GM12865 (cell line): Measurements from ENCODE around the gene DAAM2.

Experiments
- DNase-seq: peaks from one replicate; pipeline ENCODE4 v3.0.0; 2010; ENCODE audit warnings: low read depth
- H3K4me3 ChIP-seq: 2 replicates; pipeline ENCODE4 v1.5.1; 2011; ENCODE audit warnings: mild to moderate bottlenecking, low read depth, low read length, control low read depth
- TF ChIP-seq, protein P1 (sequence below): IDR thresholded peaks from 2 replicates; pipeline ENCODE4 v1.5.1; 2011; ENCODE audit warnings: low read length, control low read depth, low read depth, inconsistent platforms; ENCODE audit not compliant: insufficient read depth; ENCODE audit errors: missing control alignments

The DAAM2 gene

GRCh38 chr6:39841923-39842322 is 49.7 kb downstream of the DAAM2 start:
- DNase-seq: no peak
- H3K4me3 ChIP-seq: no peak overlapping the region

DNA sequence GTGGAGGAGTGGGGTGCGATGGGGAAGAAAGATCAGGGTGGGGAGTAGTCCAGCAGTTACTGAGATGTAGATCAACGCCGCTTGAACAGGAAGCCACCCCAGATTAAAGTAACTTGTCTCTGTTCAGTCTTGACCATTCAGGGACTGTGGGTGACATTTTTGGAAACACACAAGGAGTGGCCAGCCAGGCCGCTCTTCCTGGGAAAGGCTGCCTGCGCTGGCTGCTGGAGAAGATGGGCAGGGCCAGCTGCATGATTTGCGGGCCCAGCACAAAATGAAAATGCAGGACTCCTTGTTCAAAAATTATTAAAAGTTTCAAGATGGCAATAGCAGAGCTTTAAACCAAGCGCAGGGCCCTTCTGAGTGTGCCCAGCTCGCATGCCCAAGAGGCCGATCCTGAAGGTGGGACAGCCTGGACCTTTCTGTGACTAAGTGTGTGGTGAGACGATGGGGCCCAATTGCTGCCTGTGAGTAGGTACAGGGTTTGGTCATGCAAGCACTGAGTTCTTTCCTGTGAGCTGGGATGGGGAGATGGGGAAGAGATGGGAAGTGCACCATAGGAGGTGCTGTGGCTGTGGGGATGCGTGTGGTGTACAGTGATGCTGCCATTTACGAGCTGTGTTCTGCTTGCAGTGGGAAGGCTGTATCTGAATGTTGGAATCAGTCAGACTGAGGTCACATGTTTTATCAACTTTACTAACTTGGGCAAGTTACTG is 51.3 kb downstream of the DAAM2 start:
- DNase-seq: no peak
- TF ChIP-seq, protein P1, sequence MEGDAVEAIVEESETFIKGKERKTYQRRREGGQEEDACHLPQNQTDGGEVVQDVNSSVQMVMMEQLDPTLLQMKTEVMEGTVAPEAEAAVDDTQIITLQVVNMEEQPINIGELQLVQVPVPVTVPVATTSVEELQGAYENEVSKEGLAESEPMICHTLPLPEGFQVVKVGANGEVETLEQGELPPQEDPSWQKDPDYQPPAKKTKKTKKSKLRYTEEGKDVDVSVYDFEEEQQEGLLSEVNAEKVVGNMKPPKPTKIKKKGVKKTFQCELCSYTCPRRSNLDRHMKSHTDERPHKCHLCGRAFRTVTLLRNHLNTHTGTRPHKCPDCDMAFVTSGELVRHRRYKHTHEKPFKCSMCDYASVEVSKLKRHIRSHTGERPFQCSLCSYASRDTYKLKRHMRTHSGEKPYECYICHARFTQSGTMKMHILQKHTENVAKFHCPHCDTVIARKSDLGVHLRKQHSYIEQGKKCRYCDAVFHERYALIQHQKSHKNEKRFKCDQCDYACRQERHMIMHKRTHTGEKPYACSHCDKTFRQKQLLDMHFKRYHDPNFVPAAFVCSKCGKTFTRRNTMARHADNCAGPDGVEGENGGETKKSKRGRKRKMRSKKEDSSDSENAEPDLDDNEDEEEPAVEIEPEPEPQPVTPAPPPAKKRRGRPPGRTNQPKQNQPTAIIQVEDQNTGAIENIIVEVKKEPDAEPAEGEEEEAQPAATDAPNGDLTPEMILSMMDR: no peak
- no peak overlapping the region for H3K4me3 ChIP-seq

More at GRCh38 chr6:39841923-39842322, 49.7 kb downstream of the DAAM2 start:
- TF ChIP-seq, protein P1: no peak

DNA sequence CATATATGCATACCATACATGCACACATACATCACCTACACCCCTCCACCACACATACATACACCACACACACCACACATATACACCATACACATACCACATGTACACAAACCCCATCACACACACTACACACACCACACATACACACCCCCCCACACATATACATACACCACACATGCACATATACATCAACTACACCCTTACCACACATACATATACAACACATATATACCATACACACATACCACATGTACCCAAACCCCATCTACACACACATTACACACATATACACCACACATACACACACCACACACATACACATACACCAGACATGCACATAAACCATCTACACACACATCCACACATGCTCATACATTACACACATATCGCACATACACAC is 52.7 kb downstream of the DAAM2 start:
- DNase-seq: no peak
- TF ChIP-seq, protein P1: no peak
- no peak overlapping the region for H3K4me3 ChIP-seq

DNA sequence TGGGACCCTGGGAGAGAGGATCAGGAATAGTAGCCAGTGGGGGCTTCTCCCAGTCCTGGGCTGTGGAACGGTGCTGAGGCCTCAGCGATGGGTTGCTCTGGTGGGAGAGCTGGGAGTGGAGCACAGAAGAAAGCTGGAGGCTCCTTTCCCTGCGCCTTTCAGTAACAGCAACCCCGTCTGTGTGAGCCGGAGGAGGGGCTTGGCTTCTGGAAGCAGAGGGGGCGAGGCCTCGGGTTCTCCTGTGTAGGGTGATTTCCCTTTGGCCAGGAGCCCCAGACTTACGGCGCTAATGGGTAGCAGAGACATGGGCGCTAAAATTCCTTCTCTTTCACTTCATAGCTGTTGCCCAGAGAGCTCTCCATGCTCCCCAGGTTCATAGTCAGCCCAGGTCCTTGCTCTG is 55.0 kb downstream of the DAAM2 start:
- TF ChIP-seq, protein P1: no peak
- no peak for DNase-seq
- no peak overlapping the region for H3K4me3 ChIP-seq

DNA sequence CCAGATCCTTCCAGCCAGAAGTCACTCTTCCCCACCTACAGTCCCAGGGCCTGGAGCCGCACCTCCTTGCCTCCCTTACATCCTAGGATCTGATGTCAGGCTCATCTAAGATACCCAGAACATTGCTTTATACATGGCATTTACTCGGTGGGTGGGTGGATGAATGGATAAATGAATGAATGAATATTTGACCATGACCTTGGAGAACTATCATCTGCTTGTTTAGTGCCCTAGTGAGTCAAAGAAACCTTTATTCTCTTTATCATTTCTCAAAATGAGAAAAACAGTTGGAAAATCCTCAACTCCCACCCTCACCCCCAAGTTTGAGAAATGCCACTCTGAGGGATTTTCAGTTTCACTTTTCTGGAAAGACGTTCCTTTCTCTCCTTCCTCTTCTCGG is 56.0 kb downstream of the DAAM2 start:
- no peak overlapping the region for H3K4me3 ChIP-seq
- no peak for DNase-seq
- TF ChIP-seq, protein P1: no peak

DNA sequence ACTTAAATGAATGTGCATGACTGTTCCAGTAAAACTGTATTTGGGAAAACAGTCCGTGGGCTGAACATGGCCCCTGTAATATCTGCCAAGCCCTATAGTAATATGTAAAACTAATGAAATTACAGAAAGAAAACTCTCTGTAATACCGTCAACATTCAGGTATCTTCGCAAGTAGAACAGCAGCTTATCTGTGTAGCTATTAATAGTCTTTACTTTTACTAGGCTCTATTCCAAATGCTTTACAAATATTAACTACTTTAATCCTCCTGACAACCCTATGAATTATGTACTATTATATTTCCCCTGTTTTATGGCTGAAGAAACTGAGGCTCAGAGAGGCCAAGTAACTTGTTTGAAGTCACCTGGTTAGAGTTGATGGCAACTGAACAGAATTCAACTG is 57.1 kb downstream of the DAAM2 start:
- no peak for DNase-seq
- no peak overlapping the region for H3K4me3 ChIP-seq
- TF ChIP-seq, protein P1: no peak

- no peak for DNase-seq
- no peak overlapping the region for H3K4me3 ChIP-seq
- TF ChIP-seq, protein P1: no peak
Observed at GRCh38 chr6:39849764-39850163, 57.6 kb downstream of the DAAM2 start.
